HEK293 (cell line): ENCODE results near the gene CRTC3.
"Not testable (repeated sequence)": the region's sequence is repeated elsewhere in the genome, so short reads cannot be mapped to it uniquely, and the experiment has no call there.

Experiments used
- CTCF ChIP-seq: fragments of 450-650 bp; formaldehyde crosslinking; IDR thresholded peaks from 2 replicates; pipeline ENCODE4 v1.5.1; 2016; ENCODE audit warnings: missing biosample characterization, missing genetic modification characterization
- FEZF1 ChIP-seq: fragments of 450-650 bp; formaldehyde crosslinking; IDR thresholded peaks from 2 replicates; pipeline ENCODE4 v1.5.1; 2016; ENCODE audit warnings: missing biosample characterization, missing genetic modification characterization
- HOXA7 ChIP-seq: sonication (generic); formaldehyde crosslinking; IDR thresholded peaks from 2 replicates; pipeline ENCODE4 v1.8.1; 2022; ENCODE audit warnings: missing genetic modification reagents, borderline replicate concordance
- TRIM28 ChIP-seq: IDR thresholded peaks from 2 replicates; pipeline ENCODE4 v1.6.1; 2011; ENCODE audit warnings: low read length, control low read depth, borderline replicate concordance
- ZNF138 ChIP-seq: fragments of 450-650 bp; formaldehyde crosslinking; IDR thresholded peaks from 2 replicates; pipeline ENCODE4 v1.5.1; 2016; ENCODE audit warnings: missing biosample characterization, missing genetic modification characterization, borderline replicate concordance
- ZNF146 ChIP-seq: fragments of 450-650 bp; formaldehyde crosslinking; IDR thresholded peaks from 2 replicates; pipeline ENCODE4 v1.5.1; 2016; ENCODE audit warnings: missing biosample characterization, missing genetic modification characterization
- ZNF274 ChIP-seq, 2 experiments: fragments of 200-500 bp in 1 of 2; fragments of 450-650 bp in 1 of 2; sonication (Bioruptor generic) in 1 of 2; formaldehyde crosslinking in 1 of 2; IDR thresholded peaks; 2 replicates each; pipeline versions ENCODE4 v1.5.1 to v1.6.1; 2014 to 2016; ENCODE audit warnings: borderline replicate concordance in 1 of 2, inconsistent platforms in 1 of 2, low read length in 1 of 2, missing biosample characterization in 1 of 2, missing genetic modification characterization in 1 of 2
- ZNF311 ChIP-seq: fragments of 450-650 bp; formaldehyde crosslinking; IDR thresholded peaks from 2 replicates; pipeline ENCODE4 v1.5.1; 2017; ENCODE audit warnings: missing biosample characterization, missing genetic modification characterization, borderline replicate concordance
- ZNF416 ChIP-seq: fragments of 450-650 bp; formaldehyde crosslinking; IDR thresholded peaks from 2 replicates; pipeline ENCODE4 v1.5.1; 2016; ENCODE audit warnings: missing biosample characterization, missing genetic modification characterization
- ZNF449 ChIP-seq: fragments of 450-650 bp; formaldehyde crosslinking; IDR thresholded peaks from 2 replicates; pipeline ENCODE4 v1.5.1; 2017; ENCODE audit warnings: missing biosample characterization, mild to moderate bottlenecking, missing genetic modification characterization, moderate library complexity
- ZNF571 ChIP-seq: fragments of 450-650 bp; formaldehyde crosslinking; IDR thresholded peaks from 2 replicates; pipeline ENCODE4 v1.5.0; 2017; ENCODE audit warnings: missing biosample characterization, missing genetic modification characterization
- ZNF629 ChIP-seq: fragments of 450-650 bp; formaldehyde crosslinking; IDR thresholded peaks from 2 replicates; pipeline ENCODE4 v1.5.1; 2017; ENCODE audit warnings: missing biosample characterization, missing genetic modification characterization

GRCh38 chr15:90513893-90514292 lies 15.8 kb upstream of the CRTC3 start:
- TF ChIP-seq TRIM28; CTCF (tag by site-specific recombination); ZNF571 (tag by site-specific recombination); ZNF416; ZNF449 (tag by site-specific recombination); FEZF1 (tag by site-specific recombination); HOXA7 (CRISPR knock-in tag); ZNF274 (IDR thresholded peaks at IDR 0.05; ENCODE audit: low read length); ZNF274 (tag by site-specific recombination; IDR thresholded peaks at IDR 0.05; ENCODE audit: borderline replicate concordance); ZNF311; ZNF146: not testable (repeated sequence)
- 0 out of 2 replicates have a peak, but pooled peaks have one; percentile 51 for TF ChIP-seq ZNF138 (tag by site-specific recombination)
- peak; percentile 58 for TF ChIP-seq ZNF629
